Right atrium auricular region (tissue), 2 donors: Measurements from ENCODE around the gene UGT8. TPM values are rescaled to one million over a fixed set of nuclear protein-coding genes. Genes with fewer than 3 reads are reported as not detected.

Experiments
- DNase-seq: peaks from one replicate; pipeline ENCODE4 v3.0.0-alpha.2; 2019; ENCODE audit warnings: low spot score
- H3K27ac ChIP-seq, 2 donors: fragments of 200-600 bp; sonication (generic); 1 replicate in 1 of 2; 2 replicates in 1 of 2; pipeline ENCODE4 v1.5.1; 2016 to 2019
- H3K27me3 ChIP-seq, 2 donors: fragments of 200-600 bp; sonication (generic); one replicate each; pipeline versions ENCODE4 v1.5.1 to v1.6.0; 2017 to 2019
- H3K36me3 ChIP-seq: fragments of 200-600 bp; sonication (generic); one replicate; pipeline ENCODE4 v1.5.1; 2016
- H3K4me1 ChIP-seq, 2 donors: fragments of 200-600 bp; sonication (generic); one replicate each; pipeline versions ENCODE4 v1.5.1 to v1.6.0; 2017 to 2019
- H3K4me3 ChIP-seq, 2 donors: fragments of 200-600 bp; sonication (generic); 1 replicate in 1 of 2; 2 replicates in 1 of 2; pipeline ENCODE4 v1.5.1; 2017 to 2019; ENCODE audit warnings: mild to moderate bottlenecking in 1 of 2, moderate library complexity in 1 of 2
- H3K9me3 ChIP-seq, 2 donors: fragments of 200-600 bp; sonication (generic); one replicate each; pipeline ENCODE4 v1.5.1; 2019
- total RNA-seq, 2 donors: library from RNA; depleted of rRNA; stranded (reverse); fragments of >200 nt; gene quantifications; one replicate each; pipeline ENCODE4 v1.1.0, GENCODE V29; 2016
- TF ChIP-seq, protein P1 (sequence below), 2 donors: fragments of 200-600 bp; sonication (generic); IDR thresholded peaks; one replicate each; pipeline ENCODE4 v1.5.1; 2019; ENCODE audit warnings: antibody characterized with exemption in 2 of 2

UGT8 gene
- total RNA-seq, 2 donors from 2014 or later: 0.11 TPM; not detected in 1

DNA sequence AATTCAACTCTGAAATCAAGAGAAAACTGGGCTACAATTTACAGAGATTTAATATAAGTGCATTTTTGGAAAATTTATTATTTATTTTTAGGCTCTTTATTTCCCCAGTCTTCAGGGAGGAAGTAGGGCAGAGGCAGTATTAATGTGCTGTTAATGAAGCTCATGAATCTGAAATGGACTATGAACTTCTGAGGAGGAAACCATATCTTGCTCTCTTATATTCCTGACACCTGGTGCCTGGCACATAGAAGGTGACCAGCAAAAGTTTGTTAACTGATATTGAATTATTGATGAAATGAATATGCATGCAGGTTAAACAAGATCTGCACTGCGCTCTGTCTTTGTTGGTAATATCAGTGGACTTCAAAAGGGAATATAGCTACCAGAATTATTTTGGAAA is 55.1 kb downstream of the UGT8 start:
- TF ChIP-seq, protein P1, sequence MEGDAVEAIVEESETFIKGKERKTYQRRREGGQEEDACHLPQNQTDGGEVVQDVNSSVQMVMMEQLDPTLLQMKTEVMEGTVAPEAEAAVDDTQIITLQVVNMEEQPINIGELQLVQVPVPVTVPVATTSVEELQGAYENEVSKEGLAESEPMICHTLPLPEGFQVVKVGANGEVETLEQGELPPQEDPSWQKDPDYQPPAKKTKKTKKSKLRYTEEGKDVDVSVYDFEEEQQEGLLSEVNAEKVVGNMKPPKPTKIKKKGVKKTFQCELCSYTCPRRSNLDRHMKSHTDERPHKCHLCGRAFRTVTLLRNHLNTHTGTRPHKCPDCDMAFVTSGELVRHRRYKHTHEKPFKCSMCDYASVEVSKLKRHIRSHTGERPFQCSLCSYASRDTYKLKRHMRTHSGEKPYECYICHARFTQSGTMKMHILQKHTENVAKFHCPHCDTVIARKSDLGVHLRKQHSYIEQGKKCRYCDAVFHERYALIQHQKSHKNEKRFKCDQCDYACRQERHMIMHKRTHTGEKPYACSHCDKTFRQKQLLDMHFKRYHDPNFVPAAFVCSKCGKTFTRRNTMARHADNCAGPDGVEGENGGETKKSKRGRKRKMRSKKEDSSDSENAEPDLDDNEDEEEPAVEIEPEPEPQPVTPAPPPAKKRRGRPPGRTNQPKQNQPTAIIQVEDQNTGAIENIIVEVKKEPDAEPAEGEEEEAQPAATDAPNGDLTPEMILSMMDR (IDR thresholded peaks at IDR 0.05): no peak
- no peak for DNase-seq
- no peak overlapping the region for H3K27ac ChIP-seq
- no peaks in the 10 kb centered on the region for H3K9me3 ChIP-seq
- no peaks in the 10 kb centered on the region for H3K36me3 ChIP-seq
- H3K4me1 ChIP-seq: no peaks in the 10 kb centered on the region
- H3K4me3 ChIP-seq: no peak overlapping the region
- no peaks in the 10 kb centered on the region for H3K27me3 ChIP-seq

DNA sequence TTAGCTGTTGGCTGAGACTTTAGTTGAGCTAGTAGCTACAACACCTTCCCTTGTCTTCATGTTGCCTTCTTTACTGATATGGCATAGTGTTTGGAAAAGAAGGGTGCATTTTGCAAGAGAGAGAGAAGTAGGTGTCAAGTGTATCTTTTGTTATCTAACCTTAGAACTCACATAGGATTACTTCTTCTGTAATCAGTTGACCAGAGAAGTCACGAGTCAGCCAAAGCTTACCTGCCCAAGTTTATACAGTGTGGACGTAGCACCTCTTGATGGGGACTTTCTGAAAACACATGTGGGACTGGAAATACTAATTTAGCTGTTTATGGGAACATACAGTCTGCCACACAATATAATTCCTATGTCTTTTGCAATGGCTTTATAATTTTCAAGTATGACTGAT is 56.0 kb downstream of the UGT8 start:
- Histone ChIP-seq H3K4me1 (no peaks in the 10 kb centered on the region), H3K36me3 (no peaks in the 10 kb centered on the region), H3K27ac (no peak overlapping the region), H3K9me3 (no peaks in the 10 kb centered on the region), H3K27me3 (no peaks in the 10 kb centered on the region), H3K4me3 (no peak overlapping the region)
- TF ChIP-seq, protein P1 (IDR thresholded peaks at IDR 0.05): no peak
- no peak for DNase-seq

DNA sequence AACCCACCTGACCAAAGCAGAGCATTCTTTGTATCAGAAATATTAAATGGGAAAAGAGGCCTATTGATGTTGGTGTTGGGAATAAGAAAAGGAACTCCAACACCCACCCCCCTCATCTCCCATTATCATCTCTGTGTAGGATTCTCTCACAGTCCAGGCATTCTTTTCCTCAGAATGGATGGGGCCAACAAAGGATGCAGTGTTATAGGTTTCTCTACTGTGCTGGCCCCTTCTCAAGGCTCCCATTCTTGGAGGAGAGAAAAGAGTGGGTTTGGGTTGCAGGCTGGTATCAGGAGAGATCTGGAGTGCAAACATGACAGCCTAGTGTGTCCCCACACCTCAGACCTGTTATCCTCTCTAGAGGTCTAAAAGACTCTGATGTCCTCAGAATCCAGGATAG is 59.6 kb downstream of the UGT8 start:
- H3K36me3 ChIP-seq: no peaks in the 10 kb centered on the region
- TF ChIP-seq, protein P1 (IDR thresholded peaks at IDR 0.05): no peak
- no peak overlapping the region for H3K4me3 ChIP-seq
- H3K27ac ChIP-seq: no peak overlapping the region
- H3K9me3 ChIP-seq: no peaks in the 10 kb centered on the region
- no peak for DNase-seq
- no peaks in the 10 kb centered on the region for H3K4me1 ChIP-seq
- H3K27me3 ChIP-seq: no peaks in the 10 kb centered on the region

DNA sequence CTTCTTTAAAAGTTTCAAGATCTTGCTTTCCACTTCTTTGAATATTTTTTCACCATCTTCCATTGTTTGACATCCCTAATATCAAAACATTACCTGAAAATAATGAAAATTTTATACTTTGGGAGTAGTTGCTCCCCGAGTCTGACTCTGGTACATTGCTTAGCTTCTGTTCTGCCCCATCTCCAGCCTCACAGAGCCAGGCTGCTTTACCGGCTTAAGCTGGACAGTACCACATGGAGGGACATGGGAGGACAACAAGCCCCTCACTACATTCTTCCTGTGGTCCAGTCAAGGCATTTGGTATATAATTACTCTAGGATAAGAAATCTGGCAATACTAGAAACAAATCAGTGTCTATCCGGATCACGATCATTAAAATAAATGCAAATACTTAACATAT is 60.2 kb downstream of the UGT8 start:
- DNase-seq: no peak
- Histone ChIP-seq H3K36me3 (no peaks in the 10 kb centered on the region), H3K27me3 (no peaks in the 10 kb centered on the region), H3K4me1 (no peaks in the 10 kb centered on the region), H3K9me3 (no peaks in the 10 kb centered on the region), H3K4me3 (no peak overlapping the region), H3K27ac (no peak overlapping the region)
- TF ChIP-seq, protein P1 (IDR thresholded peaks at IDR 0.05): no peak

DNA sequence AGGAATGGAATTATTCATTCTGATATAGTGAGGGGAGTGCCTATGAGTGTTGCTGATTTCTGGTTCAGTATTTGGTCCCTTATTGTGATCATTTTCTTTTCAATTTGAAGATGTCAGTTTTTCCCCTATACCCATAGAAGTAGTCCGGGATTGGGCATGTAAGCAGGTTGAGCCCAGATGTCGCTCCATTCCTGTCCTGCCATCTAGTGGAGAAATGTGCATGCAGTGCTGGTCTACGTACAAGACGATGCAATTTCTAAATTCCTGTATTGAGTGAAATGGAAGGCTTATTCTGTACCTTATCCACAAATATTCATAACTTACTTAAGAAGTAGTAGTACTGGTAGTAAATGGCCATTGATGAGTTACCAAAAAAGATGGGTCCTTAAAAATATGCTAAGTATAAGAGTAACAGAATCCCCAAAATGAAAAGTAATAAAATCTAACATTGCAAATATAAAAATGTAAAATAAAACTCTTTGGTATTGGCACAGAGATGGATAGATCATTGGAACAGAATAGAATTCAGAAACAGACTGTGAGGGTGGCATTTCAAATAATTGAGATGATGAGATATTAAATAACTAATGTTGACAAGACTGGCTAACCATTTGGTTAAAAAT is 60.9 kb downstream of the UGT8 start:
- Histone ChIP-seq H3K9me3 (no peaks in the 10 kb centered on the region), H3K27me3 (no peaks in the 10 kb centered on the region), H3K36me3 (no peaks in the 10 kb centered on the region), H3K4me1 (no peaks in the 10 kb centered on the region), H3K4me3 (no peak overlapping the region), H3K27ac (no peak overlapping the region)
- TF ChIP-seq, protein P1 (IDR thresholded peaks at IDR 0.05): peak; percentile 69 to 81
- DNase-seq: no peak

DNA sequence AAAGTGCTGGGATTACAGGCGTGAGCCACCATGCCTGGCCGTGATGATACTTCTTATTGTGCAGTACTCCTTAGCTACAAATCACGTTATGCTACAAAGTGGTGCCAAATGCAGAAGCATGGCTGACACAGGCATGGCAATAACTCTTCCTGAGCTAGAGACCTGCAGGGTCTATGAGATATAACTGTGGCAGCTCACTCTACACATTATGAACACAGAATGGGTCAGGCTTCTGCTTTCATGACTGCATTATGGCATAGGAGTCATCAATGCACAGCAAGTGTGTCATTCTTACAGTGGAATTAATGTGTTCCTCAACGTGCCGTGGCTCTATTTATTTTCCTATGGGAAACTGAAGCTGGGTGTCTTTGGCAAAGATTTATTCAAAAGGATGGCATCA is 64.5 kb downstream of the UGT8 start:
- H3K27me3 ChIP-seq: no peaks in the 10 kb centered on the region
- no peaks in the 10 kb centered on the region for H3K9me3 ChIP-seq
- no peaks in the 10 kb centered on the region for H3K36me3 ChIP-seq
- no peak for DNase-seq
- no peak overlapping the region for H3K27ac ChIP-seq
- no peak overlapping the region for H3K4me3 ChIP-seq
- no peaks in the 10 kb centered on the region for H3K4me1 ChIP-seq
- TF ChIP-seq, protein P1 (IDR thresholded peaks at IDR 0.05): no peak
